Prostate gland (tissue), 2 donors: Measurements from ENCODE around the gene CPXM2. TPM values are rescaled to one million over a fixed set of nuclear protein-coding genes. Genes with fewer than 3 reads are reported as not detected.

Source experiments
- DNase-seq: peaks from one replicate; pipeline ENCODE4 v3.0.0-alpha.2; 2019; ENCODE audit warnings: low spot score
- H3K27ac ChIP-seq, 2 donors: fragments of 200-600 bp; sonication (generic); 2 replicates each; pipeline ENCODE4 v1.5.1; 2017 to 2019
- H3K27me3 ChIP-seq: fragments of 200-600 bp; sonication (generic); replicated peaks from 2 replicates; pipeline ENCODE4 v1.5.1; 2019; ENCODE audit not compliant: insufficient read depth
- H3K36me3 ChIP-seq, 2 donors: fragments of 200-600 bp; sonication (generic); 1 replicate in 1 of 2; 2 replicates in 1 of 2; pipeline versions ENCODE4 v1.5.1 to v1.8.1; 2017 to 2019
- H3K4me1 ChIP-seq: fragments of 200-600 bp; sonication (generic); replicated peaks from 2 replicates; pipeline ENCODE4 v1.5.1; 2019
- H3K4me3 ChIP-seq, 2 donors: fragments of 200-600 bp; sonication (generic); 2 replicates each; pipeline ENCODE4 v1.5.1; 2017 to 2019
- H3K9me3 ChIP-seq: fragments of 200-600 bp; sonication (generic); 2 replicates; pipeline ENCODE4 v1.5.1; 2017
- POLR2A ChIP-seq: fragments of 450-650 bp; IDR thresholded peaks from one replicate; pipeline ENCODE4 v1.6.1; 2016; ENCODE audit warnings: antibody characterized with exemption, mild to moderate bottlenecking
- POLR2AphosphoS5 ChIP-seq: sonication (generic); formaldehyde crosslinking; IDR thresholded peaks from one replicate; pipeline ENCODE4 v1.6.1; 2017; ENCODE audit warnings: antibody characterized with exemption
- whole genome bisulfite sequencing: methylation state at CpG from one replicate; pipeline ENCODE4 v1.1.5; 2018; 5-methylcytosine and 5-hydroxymethylcytosine counted together
- intact Hi-C: fragments of 100-400 bp; cut with DNase I; formaldehyde crosslinking; loops from one replicate; pipeline ENCODE4 v1.14.2; 2022
- total RNA-seq, 2 donors: library from RNA; depleted of rRNA; stranded (reverse); fragments of >200 nt; gene quantifications; one replicate each; pipeline ENCODE4 v1.1.0, GENCODE V29; 2016
- TF ChIP-seq, protein P1 (sequence below), 4 experiments: fragments of 200-600 bp in 2 of 4; fragments of 450-650 bp in 2 of 4; sonication (generic) in 2 of 4; IDR thresholded peaks; 1 replicate in 3 of 4; 2 replicates in 1 of 4; pipeline ENCODE4 v1.5.1; 2016 to 2019; ENCODE audit warnings: antibody characterized with exemption in 4 of 4, mild to moderate bottlenecking in 2 of 4, moderate library complexity in 2 of 4

Gene CPXM2
- total RNA-seq, 2 donors from 2014 or later = 5.4 to 27.4 TPM

DNA sequence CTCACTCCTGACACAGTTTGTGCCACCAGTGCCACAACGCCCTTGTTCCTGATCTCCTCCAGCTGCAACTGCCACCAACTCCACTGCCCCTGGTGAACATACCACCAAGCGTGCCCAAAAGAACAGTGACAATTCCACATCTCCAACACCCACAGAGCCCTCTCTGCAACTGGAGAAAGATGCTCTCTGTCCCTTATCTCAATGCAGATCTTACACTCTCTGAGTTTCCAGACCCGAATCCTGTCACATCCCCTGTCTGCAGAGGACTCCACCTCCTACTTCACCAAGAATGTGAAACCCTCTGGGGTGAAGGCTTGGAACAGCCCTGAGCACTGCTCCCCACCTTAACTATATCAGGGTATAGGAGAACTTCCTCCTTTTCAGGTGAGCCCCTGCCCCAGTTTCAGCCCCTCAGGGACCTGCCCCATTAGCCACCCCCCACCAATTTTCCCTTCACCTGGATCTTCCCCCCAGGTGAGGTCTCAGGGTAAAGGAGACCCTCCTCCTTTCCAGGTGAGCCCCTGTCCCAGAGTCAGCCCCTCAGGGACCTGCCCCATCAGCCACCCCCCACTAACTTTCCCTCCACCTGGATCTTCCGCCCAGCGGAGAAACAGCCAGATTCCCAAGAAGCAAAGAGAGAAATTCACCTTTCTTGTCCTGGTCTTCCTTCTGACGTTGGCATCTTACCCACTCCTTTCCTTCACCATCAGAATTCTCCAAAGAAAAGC lies 55.0 kb downstream of the CPXM2 start:
- Histone ChIP-seq H3K27me3 (no peaks in the 10 kb centered on the region), H3K4me3 (no peak overlapping the region), H3K36me3 (no peaks in the 10 kb centered on the region), H3K9me3 (no peaks in the 10 kb centered on the region), H3K4me1 (no peaks in the 10 kb centered on the region), H3K27ac (no peak overlapping the region)
- no peak for TF ChIP-seq POLR2AphosphoS5
- TF ChIP-seq, protein P1, sequence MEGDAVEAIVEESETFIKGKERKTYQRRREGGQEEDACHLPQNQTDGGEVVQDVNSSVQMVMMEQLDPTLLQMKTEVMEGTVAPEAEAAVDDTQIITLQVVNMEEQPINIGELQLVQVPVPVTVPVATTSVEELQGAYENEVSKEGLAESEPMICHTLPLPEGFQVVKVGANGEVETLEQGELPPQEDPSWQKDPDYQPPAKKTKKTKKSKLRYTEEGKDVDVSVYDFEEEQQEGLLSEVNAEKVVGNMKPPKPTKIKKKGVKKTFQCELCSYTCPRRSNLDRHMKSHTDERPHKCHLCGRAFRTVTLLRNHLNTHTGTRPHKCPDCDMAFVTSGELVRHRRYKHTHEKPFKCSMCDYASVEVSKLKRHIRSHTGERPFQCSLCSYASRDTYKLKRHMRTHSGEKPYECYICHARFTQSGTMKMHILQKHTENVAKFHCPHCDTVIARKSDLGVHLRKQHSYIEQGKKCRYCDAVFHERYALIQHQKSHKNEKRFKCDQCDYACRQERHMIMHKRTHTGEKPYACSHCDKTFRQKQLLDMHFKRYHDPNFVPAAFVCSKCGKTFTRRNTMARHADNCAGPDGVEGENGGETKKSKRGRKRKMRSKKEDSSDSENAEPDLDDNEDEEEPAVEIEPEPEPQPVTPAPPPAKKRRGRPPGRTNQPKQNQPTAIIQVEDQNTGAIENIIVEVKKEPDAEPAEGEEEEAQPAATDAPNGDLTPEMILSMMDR (IDR thresholded peaks at IDR 0.05) = no peak
- no peak for TF ChIP-seq POLR2A
- no peak for DNase-seq
- WGBS = 80% methylated on average over 6 of the region's 6 CpGs
- intact Hi-C loops = no loop called here

DNA sequence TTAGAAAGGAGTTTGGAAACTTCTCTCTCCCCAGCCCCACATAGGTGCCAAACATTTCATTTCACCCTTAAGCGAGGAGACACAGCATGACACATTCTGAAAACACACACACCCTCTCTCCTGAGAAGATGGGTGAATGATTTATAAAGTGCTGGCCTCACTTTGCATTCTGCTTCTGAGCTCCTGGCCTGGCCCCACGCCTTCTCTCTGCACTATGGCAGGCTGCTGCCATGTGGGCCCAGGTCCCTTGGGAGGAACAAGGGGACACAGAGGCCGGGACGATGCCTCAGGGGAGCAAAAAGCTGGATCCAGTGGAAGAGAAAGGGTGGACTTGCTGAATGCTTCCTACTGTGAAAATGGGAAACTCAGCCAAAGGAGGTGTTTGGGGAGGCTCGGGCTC lies 56.0 kb downstream of the CPXM2 start:
- Histone ChIP-seq H3K4me3 (no peak overlapping the region), H3K4me1 (no peaks in the 10 kb centered on the region), H3K27me3 (no peaks in the 10 kb centered on the region), H3K36me3 (no peaks in the 10 kb centered on the region), H3K27ac (no peak overlapping the region), H3K9me3 (no peaks in the 10 kb centered on the region)
- intact Hi-C loops = no loop called here
- 42% methylated on average over 5 of the region's 5 CpGs for WGBS
- DNase-seq = no peak
- TF ChIP-seq, protein P1 (IDR thresholded peaks at IDR 0.05) = no peak
- TF ChIP-seq POLR2AphosphoS5 = no peak
- TF ChIP-seq POLR2A = no peak

DNA sequence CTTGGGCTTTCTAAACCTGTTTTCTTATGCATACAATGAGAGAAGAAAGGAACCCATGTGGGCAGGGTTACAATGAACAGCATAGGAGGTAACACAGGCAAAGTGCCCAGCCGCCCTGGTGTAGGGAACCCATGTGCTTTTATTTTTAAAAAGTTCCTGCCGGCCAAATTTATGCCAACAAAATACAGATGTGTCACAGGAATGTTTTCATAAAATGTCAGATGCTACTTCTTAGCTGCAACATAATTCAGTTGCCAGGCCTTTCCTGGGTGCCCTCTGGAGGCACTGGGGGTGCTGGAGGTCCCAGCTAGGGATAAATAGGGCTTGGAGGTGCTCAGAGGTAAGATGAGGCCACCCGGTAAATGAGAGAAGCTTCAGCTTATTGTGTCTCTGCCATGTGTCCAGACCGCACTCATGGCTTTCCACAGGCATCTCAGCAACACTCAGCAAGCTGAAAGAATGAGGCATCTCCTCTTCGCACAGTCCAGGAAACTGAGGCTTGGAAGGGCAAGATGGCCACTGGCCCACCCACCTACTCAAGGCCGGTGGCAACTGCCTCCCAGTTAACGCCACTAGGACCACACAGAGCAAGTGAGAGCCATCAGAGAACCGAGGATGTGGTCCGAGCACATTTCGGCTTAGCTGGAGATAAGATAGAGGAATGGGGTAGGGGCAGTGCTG lies 58.3 kb downstream of the CPXM2 start:
- Histone ChIP-seq H3K27me3 (no peaks in the 10 kb centered on the region), H3K4me3 (no peak overlapping the region), H3K9me3 (no peaks in the 10 kb centered on the region), H3K27ac (no peak overlapping the region), H3K36me3 (no peaks in the 10 kb centered on the region), H3K4me1 (no peaks in the 10 kb centered on the region)
- WGBS = 86% methylated on average over 10 of the region's 10 CpGs
- no peak for TF ChIP-seq POLR2A
- TF ChIP-seq, protein P1 (IDR thresholded peaks at IDR 0.05) = no peak
- no peak for TF ChIP-seq POLR2AphosphoS5
- no peak for DNase-seq
- intact Hi-C loops = no loop called here

DNA sequence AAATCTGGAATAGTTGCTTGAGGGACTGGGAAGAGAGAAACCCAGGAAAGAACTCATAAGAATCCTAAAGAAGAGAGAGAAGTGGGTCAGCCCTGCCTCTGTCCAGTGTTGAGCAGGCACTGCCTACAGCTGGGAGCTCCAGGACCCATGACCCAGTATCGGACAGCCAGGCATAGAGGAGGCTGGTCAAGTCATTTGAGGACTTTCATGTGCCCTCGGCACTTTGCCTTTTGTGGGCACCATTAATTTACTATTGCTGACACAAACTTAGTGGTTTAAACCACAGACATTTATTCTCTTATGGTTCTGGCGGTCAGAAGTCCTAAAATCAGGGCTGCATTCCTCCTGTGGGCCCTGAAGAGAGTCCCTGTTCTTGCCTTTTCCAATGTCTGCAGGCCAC lies 60.3 kb downstream of the CPXM2 start:
- no peaks in the 10 kb centered on the region for H3K36me3 ChIP-seq
- H3K4me3 ChIP-seq = no peak overlapping the region
- H3K27ac ChIP-seq = no peak overlapping the region
- H3K9me3 ChIP-seq = no peaks in the 10 kb centered on the region
- no peak for DNase-seq
- intact Hi-C loops = no loop called here
- TF ChIP-seq, protein P1 (IDR thresholded peaks at IDR 0.05) = no peak
- no peak for TF ChIP-seq POLR2AphosphoS5
- TF ChIP-seq POLR2A = no peak
- WGBS = 78% methylated on average over 3 of the region's 3 CpGs
- no peaks in the 10 kb centered on the region for H3K4me1 ChIP-seq
- no peaks in the 10 kb centered on the region for H3K27me3 ChIP-seq

DNA sequence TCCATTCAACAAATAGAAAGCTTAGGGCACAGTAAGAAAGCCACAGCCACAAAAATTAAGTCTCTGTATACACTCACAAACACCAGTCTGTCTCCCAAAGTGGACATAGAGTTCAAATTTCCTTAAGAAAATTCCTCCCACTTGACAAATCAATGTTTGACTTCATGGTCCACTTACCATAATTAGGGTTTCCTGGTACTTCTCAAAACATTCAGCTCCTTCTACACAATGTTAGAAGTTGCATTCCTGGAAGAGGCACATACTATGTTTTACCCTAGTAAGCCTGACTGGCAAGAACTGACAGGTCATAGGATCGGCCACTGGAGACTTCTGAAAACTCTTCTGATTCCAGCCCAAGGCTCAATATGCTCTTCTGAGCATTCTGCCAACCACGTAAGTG lies 70.5 kb downstream of the CPXM2 start:
- no peak overlapping the region for H3K4me3 ChIP-seq
- TF ChIP-seq, protein P1 (IDR thresholded peaks at IDR 0.05) = no peak
- no peak for TF ChIP-seq POLR2AphosphoS5
- no peak for TF ChIP-seq POLR2A
- 49% methylated on average over 2 of the region's 2 CpGs for WGBS
- H3K9me3 ChIP-seq = no peaks in the 10 kb centered on the region
- no peak for DNase-seq
- H3K4me1 ChIP-seq = no peaks in the 10 kb centered on the region
- H3K27ac ChIP-seq = no peak overlapping the region
- intact Hi-C loops = no loop called here
- H3K27me3 ChIP-seq = no peaks in the 10 kb centered on the region
- H3K36me3 ChIP-seq = no peaks in the 10 kb centered on the region
